Esophagus muscularis mucosa (tissue), 4 donors: ENCODE results near the gene CDKN2C.

Source experiments
- EP300 ChIP-seq: sonication (generic); formaldehyde crosslinking; IDR thresholded peaks from one replicate; pipeline ENCODE4 v1.6.1; 2017; ENCODE audit warnings: antibody characterized with exemption
- POLR2AphosphoS5 ChIP-seq, 2 donors: sonication (generic); formaldehyde crosslinking; IDR thresholded peaks; one replicate each; pipeline ENCODE4 v1.6.1; 2017; ENCODE audit warnings: antibody characterized with exemption in 2 of 2
- TF ChIP-seq, protein P1 (sequence below), 3 experiments: fragments of 200-600 bp in 2 of 3; fragments of 450-650 bp in 1 of 3; sonication (generic) in 2 of 3; IDR thresholded peaks; one replicate each; pipeline ENCODE4 v1.5.1; 2017 to 2019; ENCODE audit warnings: antibody characterized with exemption in 3 of 3, mild to moderate bottlenecking in 2 of 3, moderate library complexity in 1 of 3

DNA sequence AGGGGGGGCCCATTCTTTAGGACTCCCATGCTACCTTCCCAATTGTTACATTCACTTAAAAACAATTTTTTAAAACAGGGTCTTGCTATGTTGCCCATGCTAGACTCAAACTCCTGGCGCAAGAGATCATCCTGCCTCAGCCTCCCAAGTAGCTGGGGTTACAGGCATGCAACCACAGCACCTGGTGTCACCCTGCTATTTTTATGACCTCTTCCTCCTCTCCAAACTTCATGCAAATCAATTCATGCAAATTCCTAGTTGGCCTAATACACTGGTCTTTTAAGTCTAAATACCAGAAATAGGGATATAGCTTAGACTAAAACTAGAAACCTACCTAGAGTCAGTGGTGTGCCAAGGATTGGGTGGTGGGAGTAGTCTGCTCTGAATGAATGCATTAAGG is 30.1 kb downstream of the CDKN2C start:
- TF ChIP-seq, protein P1, sequence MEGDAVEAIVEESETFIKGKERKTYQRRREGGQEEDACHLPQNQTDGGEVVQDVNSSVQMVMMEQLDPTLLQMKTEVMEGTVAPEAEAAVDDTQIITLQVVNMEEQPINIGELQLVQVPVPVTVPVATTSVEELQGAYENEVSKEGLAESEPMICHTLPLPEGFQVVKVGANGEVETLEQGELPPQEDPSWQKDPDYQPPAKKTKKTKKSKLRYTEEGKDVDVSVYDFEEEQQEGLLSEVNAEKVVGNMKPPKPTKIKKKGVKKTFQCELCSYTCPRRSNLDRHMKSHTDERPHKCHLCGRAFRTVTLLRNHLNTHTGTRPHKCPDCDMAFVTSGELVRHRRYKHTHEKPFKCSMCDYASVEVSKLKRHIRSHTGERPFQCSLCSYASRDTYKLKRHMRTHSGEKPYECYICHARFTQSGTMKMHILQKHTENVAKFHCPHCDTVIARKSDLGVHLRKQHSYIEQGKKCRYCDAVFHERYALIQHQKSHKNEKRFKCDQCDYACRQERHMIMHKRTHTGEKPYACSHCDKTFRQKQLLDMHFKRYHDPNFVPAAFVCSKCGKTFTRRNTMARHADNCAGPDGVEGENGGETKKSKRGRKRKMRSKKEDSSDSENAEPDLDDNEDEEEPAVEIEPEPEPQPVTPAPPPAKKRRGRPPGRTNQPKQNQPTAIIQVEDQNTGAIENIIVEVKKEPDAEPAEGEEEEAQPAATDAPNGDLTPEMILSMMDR (IDR thresholded peaks at IDR 0.05) = no peak
- no peak for TF ChIP-seq POLR2AphosphoS5 (IDR thresholded peaks at IDR 0.05)
- no peak for TF ChIP-seq EP300
